ENCODE measurements around the gene IMPG1. TPM values are rescaled to one million over a fixed set of nuclear protein-coding genes. Genes with fewer than 3 reads are reported as not detected.

Gene IMPG1
- total RNA-seq, 1 experiment from 2014 or later = not detected

DNA sequence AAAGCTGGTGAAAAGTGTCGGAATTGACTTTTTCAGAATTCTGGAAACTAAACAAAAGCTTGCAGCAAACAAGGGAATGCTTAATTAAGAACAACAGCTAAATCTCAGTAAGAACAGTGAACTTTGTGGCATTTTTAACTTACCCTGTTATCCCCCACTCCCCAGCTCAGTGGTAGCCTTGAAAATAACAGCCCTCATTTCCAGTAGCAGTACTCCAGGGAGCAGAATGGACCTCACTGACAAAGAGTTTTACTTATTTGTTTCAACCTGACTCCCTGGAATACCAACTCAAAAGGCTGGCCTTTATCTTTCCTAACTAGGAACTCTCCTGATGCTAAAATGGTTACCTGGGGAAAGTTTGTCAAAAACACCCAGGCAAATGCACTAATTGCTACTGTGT, 108.9 kb downstream of the IMPG1 start:
- no TSS peak for BruUV-seq (replicated peaks)
- CTCF ChIA-PET = interaction anchor here (1.6 kb wide), 1 partner anchor 12 kb away, joined by 3 read pairs; no protein-coding TSS in a partner anchor
- TF ChIP-seq, protein P1, sequence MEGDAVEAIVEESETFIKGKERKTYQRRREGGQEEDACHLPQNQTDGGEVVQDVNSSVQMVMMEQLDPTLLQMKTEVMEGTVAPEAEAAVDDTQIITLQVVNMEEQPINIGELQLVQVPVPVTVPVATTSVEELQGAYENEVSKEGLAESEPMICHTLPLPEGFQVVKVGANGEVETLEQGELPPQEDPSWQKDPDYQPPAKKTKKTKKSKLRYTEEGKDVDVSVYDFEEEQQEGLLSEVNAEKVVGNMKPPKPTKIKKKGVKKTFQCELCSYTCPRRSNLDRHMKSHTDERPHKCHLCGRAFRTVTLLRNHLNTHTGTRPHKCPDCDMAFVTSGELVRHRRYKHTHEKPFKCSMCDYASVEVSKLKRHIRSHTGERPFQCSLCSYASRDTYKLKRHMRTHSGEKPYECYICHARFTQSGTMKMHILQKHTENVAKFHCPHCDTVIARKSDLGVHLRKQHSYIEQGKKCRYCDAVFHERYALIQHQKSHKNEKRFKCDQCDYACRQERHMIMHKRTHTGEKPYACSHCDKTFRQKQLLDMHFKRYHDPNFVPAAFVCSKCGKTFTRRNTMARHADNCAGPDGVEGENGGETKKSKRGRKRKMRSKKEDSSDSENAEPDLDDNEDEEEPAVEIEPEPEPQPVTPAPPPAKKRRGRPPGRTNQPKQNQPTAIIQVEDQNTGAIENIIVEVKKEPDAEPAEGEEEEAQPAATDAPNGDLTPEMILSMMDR (IDR thresholded peaks at IDR 0.05; ENCODE audit: unreplicated experiment) = no peak
- Mint-ChIP-seq H3K27ac (ENCODE audit: unreplicated experiment) (no peak overlapping the region), H3K4me3 (ENCODE audit: low read depth, unreplicated experiment) (no peak overlapping the region), H3K36me3 (ENCODE audit: insufficient read depth, unreplicated experiment) (no peaks in the 10 kb centered on the region), H3K27me3 (ENCODE audit: unreplicated experiment) (peaks cover 6% of the 10 kb centered on the region), H3K9me3 (ENCODE audit: low read depth, unreplicated experiment) (no peaks in the 10 kb centered on the region), H3K4me1 (ENCODE audit: low read depth, unreplicated experiment) (no peaks in the 10 kb centered on the region)
- DNase-seq = no peak
- intact Hi-C loops (cut with micrococcal nuclease; ENCODE audit: unreplicated experiment) = no loop called here

DNA sequence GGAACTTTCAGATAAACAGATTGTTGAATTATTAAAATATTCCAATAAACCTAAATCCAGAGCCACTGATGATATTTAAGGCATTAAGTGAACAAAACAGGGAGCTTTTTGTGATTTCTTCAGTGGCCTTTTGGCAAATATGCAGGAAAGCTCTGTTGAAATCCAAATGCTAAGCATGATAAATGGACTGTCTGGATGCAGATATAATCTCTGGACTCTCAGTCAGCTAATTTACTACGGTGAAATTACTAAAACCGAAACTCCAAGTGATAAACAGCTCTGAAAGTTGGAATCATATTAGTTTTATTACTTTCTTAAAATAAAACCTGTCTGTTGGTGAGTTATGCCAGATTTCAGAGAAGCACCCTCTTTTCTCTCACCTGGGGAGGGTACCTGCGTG, 120.3 kb downstream of the IMPG1 start:
- Mint-ChIP-seq H3K4me3 (ENCODE audit: low read depth, unreplicated experiment) (no peak overlapping the region), H3K9me3 (ENCODE audit: low read depth, unreplicated experiment) (no peaks in the 10 kb centered on the region), H3K4me1 (ENCODE audit: low read depth, unreplicated experiment) (peaks cover 7% of the 10 kb centered on the region), H3K36me3 (ENCODE audit: insufficient read depth, unreplicated experiment) (no peaks in the 10 kb centered on the region), H3K27ac (ENCODE audit: unreplicated experiment) (no peak overlapping the region), H3K27me3 (ENCODE audit: unreplicated experiment) (peaks cover 27% of the 10 kb centered on the region)
- intact Hi-C loops (cut with micrococcal nuclease; ENCODE audit: unreplicated experiment) = no loop called here
- CTCF ChIA-PET = interaction anchor here (1.0 kb wide), 1 partner anchor 12 kb away, joined by 3 read pairs; no protein-coding TSS in a partner anchor
- DNase-seq = no peak
- TF ChIP-seq, protein P1 (IDR thresholded peaks at IDR 0.05; ENCODE audit: unreplicated experiment) = no peak
- no TSS peak for BruUV-seq (replicated peaks)

DNA sequence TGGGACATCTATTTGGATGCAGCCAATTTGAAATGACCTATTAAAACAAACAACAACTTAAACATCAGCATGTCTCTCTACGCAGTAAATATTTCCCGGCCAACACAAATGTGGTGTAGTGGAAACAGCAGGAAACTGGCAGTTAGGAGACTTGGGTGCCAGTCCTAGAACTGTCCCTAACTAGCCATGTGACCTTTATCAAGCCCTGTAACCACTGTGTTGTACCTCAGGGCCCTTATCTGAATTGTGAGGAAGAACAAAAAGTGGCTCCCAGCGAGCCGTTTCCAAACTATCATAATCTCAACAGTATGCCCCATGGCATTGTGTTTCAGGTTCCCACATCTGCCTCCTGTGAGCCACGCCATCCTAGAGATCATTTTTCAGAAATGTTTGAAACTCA, 124.5 kb downstream of the IMPG1 start:
- CTCF ChIA-PET = no interaction called here
- TF ChIP-seq, protein P1 (IDR thresholded peaks at IDR 0.05; ENCODE audit: unreplicated experiment) = no peak
- intact Hi-C loops (cut with micrococcal nuclease; ENCODE audit: unreplicated experiment) = no loop called here
- H3K4me1 Mint-ChIP-seq (ENCODE audit: low read depth, unreplicated experiment) = peaks cover 7% of the 10 kb centered on the region
- H3K27me3 Mint-ChIP-seq (ENCODE audit: unreplicated experiment) = peaks cover 15% of the 10 kb centered on the region
- no peaks in the 10 kb centered on the region for H3K9me3 Mint-ChIP-seq (ENCODE audit: low read depth, unreplicated experiment)
- DNase-seq = no peak
- no peak overlapping the region for H3K27ac Mint-ChIP-seq (ENCODE audit: unreplicated experiment)
- H3K36me3 Mint-ChIP-seq (ENCODE audit: insufficient read depth, unreplicated experiment) = no peaks in the 10 kb centered on the region
- no peak overlapping the region for H3K4me3 Mint-ChIP-seq (ENCODE audit: low read depth, unreplicated experiment)
- BruUV-seq (replicated peaks) = no TSS peak

DNA sequence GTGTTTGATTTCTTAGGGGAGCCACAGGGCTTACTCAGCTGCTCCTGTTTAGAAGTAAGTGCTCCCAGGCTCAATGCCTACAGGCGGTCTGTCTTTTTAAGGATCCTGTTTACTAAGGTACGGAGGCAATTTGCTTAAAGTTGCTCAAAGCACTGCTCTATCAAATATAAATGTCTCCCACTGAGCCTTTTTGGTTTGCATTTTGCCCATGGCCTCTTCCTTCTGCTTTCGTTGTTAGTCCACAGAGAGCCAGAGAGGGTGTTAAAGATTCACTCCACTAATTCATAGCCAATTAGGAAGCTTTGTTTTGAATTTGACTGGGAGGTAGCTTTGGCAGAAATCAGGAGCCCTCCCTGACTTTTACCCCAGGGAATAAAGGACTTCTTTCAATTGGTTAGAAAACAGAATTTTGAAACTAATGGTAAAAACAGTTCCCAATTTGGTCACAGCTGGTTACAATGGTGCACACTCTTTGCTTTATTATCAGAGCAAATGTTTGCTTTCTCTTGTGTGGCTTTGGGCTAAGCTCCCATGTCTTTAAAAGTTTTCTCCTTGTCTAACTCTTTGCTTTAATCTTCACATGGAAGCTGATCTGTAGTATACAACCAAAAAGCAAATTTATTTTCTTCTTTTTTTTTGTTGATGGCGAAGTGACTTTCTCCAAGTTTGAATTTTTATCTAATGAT, 126.2 kb downstream of the IMPG1 start:
- no peaks in the 10 kb centered on the region for H3K9me3 Mint-ChIP-seq (ENCODE audit: low read depth, unreplicated experiment)
- H3K36me3 Mint-ChIP-seq (ENCODE audit: insufficient read depth, unreplicated experiment) = no peaks in the 10 kb centered on the region
- no peak for DNase-seq
- BruUV-seq (replicated peaks) = no TSS peak
- no peak overlapping the region for H3K4me3 Mint-ChIP-seq (ENCODE audit: low read depth, unreplicated experiment)
- CTCF ChIA-PET = no interaction called here
- H3K27ac Mint-ChIP-seq (ENCODE audit: unreplicated experiment) = no peak overlapping the region
- TF ChIP-seq, protein P1 (IDR thresholded peaks at IDR 0.05; ENCODE audit: unreplicated experiment) = no peak
- intact Hi-C loops (cut with micrococcal nuclease; ENCODE audit: unreplicated experiment) = no loop called here
- H3K4me1 Mint-ChIP-seq (ENCODE audit: low read depth, unreplicated experiment) = peaks cover 7% of the 10 kb centered on the region
- H3K27me3 Mint-ChIP-seq (ENCODE audit: unreplicated experiment) = peaks cover 20% of the 10 kb centered on the region
